Measurements from ENCODE around the gene KRT17.
"Not testable (repeated sequence)": the region's sequence is repeated elsewhere in the genome, so short reads cannot be mapped to it uniquely, and the experiment has no call there.

KRT17 gene

DNA sequence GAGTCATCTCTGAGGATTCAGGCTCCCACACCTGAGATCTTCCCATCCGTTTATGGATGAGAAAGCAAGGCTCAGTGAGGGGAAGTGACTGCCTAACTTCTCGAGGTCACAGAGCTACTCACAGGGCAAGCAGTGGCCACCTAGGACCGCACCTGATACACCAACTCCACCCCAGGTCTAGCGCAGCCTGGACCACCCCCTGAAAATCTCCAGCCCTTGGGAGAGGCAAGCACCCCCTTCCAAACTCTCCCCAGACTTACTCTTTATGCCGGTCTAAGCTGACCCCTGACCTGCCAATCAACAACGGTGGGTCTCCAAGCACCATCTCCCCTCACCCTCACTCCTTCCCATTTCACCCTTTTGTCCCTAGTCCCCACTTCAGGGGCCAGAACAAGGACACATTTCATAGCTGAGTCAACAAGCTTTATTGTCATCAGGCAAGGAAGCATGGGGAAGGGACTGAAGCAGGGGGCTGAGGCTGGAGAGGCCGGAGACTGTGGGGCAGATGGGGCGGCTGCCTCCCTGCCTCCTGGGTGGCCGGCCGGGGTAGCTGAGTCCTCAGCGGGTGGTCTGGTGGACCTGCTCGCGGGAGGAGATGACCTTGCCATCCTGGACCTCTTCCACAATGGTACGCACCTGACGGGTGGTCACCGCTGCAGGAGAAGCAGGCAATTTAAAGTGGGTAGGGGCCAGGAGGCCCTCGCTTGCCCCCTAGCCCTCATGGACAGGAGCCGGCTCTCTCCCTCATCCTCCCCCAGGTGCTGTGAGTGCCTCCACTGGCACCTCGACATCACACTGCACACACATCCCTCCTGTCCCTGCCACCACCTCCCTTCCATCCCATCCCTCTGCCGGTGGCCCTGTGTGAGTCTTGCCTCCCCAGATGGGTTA, 5.1 kb downstream of the KRT17 start:
- DNase-seq, result no peak

DNA sequence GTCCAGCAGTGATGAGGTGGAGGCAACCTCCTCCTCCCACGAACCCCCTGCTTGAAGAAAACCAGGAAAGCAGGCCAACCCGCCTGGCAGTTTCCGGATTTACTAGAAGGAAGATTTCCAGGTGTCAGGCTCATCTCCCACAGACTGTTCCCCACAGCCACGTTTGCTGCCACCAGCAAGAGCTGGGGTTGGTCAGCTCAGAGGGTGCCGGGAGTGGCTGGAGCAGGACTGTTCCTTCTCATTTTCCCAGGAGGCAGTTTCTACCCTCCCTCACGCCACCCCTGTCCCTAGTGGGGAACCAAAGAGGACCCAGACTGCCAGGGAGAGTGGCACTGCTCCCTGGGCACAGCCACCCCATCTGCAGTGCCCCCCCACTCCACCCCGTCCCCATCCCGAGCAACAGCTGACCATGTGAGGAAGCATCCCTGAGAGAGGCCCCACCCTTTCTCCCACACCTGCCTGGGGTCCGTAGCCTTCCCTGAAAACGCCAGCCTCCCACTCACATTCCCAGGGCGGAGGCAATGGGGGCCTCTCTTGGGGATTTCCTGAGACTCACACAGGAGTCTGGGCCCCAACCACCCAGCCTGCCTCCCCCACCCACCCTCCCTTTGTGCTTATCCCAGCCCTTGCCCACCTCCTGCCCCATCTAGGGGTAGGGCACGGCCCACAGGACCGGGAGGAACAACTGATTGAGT, 5.9 kb downstream of the KRT17 start:
- no peak for DNase-seq

DNA sequence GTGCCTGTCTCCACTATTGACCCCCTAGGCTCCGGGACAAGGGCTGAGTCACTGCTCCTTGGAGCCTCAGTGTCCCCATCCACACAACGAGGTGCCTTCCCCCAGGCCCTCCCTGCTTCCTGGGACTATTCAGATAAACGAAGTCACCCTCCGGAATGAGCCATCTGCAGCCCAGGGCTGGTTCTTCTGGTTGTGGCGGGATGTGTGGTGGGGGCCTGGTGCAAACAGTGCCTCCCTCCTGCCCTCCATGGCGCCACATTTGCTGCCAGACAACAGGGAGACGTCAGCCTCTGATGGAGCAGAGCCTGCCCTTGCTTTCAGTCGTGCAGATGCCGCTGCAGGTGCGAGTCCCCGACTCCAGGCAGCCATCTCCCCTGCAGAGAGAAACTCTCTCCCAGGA, 6.7 kb downstream of the KRT17 start:
- no peak for DNase-seq

- no peak for DNase-seq
These were observed 7.2 kb downstream of the KRT17 start for GRCh38 chr17:41617136-41617535.

DNA sequence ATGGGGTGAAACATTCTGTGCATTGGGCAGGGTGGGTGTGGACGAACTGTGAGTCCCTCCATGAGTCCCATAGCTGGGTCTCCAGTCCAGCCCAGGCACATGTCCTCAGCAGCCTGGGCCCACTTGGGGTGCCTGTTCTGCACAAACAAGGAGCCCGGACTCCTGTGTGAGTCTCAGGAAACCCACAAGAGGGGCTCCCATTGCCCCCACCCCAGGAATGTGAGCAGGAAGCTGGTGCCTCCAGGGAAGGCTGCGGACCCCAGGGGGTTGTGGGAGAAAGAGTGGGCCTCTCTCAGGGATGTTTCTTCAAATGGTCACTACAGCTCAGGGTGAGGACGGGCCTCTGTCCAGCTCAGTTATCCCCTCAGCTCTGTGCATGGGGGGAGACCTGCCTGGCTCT, 7.9 kb downstream of the KRT17 start:
- not testable (repeated sequence) for DNase-seq

- no peak for DNase-seq
These were observed 8.9 kb downstream of the KRT17 start for GRCh38 chr17:41615454-41615853.

- not testable (repeated sequence) for DNase-seq
These were observed 9.6 kb downstream of the KRT17 start for GRCh38 chr17:41614767-41615166.

GRCh38 chr17:41614098-41614497, 10.3 kb downstream of the KRT17 start:
- DNase-seq, result no peak

GRCh38 chr17:41613277-41614082, 10.9 kb downstream of the KRT17 start:
- DNase-seq, result no peak

- DNase-seq, result peak in 1 of 2 experiments; percentile 27
These were observed 11.8 kb downstream of the KRT17 start, which contains the start of gene KRT16 for GRCh38 chr17:41612376-41613160. TSS of gene KRT16 (minus strand) at chr17:41612767. CDS start at chr17:41612688, 79 bp downstream.

GRCh38 chr17:41610965-41611640, 13.3 kb downstream of the KRT17 start:
- DNase-seq, result no peak

- DNase-seq, result not testable (repeated sequence)
These were observed 14.3 kb downstream of the KRT17 start for GRCh38 chr17:41610061-41610517.

GRCh38 chr17:41606930-41607329, 17.4 kb downstream of the KRT17 start:
- not testable (repeated sequence) for DNase-seq

DNA sequence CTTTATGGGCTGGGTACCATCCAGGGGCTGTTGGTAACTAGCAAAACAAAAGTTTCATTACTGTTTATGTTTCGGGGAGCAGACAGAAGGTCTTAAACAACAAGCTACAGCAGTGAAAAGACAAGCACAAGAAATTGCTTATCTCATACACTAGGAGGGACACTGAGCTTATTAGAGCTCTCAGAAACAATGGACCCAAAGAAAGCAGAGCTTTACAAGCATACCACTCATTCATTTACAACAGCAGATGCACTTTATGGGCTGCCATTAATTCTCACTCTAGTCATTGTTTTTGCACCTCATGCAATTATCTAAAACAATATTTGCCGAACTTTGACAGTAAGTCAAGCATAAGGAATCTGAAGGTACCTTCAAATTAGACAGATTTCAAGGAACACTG, 21.9 kb downstream of the KRT17 start:
- DNase-seq, result no peak

- DNase-seq, result no peak
These were observed 24.1 kb downstream of the KRT17 start for GRCh38 chr17:41600318-41600717.

GRCh38 chr17:41599680-41600079, 24.7 kb downstream of the KRT17 start:
- no peak for DNase-seq

DNA sequence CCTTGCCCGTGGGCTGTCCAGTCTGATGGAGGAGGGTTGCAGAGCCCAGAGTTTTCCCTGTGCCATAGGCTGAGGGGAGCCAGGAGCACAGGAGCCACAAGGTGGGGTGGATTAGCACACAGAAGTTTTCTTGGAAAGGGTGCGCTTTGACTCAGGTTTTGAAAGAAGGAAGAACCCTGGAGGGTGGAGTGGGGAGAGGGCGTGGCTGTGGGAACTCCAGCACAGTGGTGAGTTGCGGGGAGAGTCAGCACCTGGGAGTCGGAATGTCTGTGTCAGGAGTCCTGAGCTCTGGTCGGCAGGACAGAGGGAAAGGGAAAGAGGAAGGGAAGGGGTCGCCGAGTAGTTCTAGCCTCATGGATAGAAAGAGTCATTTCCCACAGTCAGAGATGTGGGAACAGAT, 28.8 kb downstream of the KRT17 start:
- no peak for DNase-seq

DNA sequence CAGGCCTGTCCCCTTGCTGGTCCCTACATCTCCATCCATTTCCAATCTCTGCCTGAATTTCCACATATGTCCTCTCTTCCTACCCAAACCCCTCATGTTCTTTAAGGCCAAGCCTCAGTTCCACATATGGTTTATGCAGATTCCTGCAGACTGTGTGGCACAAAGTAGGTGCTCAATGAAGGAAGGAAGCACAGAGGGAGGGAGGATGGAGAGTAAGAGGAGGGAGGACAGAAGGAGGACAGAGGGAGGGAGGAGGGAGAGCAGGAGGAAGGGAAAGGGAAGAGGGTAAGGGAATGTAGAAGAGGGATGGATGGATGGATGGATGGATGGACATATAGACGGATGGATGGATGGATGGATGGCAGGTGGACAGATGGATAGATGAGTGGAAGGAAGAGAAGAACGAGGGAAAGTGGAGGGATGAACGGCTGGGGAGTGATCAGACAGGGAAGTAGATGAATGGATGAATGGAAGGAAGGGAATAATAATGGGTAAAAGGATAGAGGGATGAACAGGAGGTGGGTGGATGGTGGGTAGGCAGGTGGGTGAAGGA, 29.9 kb downstream of the KRT17 start:
- no peak for DNase-seq

DNA sequence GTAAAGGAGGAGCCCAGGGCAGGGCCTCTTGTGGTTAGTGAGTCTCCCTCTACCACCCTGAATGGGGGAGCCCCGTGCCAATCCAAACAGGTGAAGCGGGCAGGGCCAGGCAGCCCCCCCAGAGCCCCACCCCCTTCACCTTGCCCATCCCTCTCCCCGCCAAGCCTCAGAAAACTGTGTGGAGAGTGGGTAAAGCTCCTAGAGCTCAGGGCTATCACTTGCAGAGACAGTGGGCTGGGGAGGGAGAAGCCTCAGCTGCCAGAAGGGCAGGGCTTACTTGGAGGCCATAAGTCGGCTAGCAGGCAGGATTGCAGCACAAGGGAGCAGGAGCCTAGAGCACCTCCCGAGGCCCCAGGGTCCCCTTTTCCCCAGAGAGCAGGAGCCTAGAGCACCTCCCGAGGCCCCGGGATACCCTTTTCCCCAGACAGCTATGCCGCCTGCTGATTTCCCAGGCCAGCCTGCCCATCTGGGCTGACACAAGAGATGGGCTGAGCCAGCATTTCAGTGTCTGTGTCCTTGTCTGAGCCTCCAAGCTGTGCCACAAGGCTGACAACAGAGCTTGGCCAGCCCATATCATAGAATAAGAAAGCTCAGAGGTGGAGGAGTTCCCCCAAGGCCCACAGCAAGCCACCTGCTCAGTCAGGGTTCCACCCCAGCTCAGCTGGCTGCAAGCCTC, 30.9 kb downstream of the KRT17 start:
- DNase-seq, result no peak

DNA sequence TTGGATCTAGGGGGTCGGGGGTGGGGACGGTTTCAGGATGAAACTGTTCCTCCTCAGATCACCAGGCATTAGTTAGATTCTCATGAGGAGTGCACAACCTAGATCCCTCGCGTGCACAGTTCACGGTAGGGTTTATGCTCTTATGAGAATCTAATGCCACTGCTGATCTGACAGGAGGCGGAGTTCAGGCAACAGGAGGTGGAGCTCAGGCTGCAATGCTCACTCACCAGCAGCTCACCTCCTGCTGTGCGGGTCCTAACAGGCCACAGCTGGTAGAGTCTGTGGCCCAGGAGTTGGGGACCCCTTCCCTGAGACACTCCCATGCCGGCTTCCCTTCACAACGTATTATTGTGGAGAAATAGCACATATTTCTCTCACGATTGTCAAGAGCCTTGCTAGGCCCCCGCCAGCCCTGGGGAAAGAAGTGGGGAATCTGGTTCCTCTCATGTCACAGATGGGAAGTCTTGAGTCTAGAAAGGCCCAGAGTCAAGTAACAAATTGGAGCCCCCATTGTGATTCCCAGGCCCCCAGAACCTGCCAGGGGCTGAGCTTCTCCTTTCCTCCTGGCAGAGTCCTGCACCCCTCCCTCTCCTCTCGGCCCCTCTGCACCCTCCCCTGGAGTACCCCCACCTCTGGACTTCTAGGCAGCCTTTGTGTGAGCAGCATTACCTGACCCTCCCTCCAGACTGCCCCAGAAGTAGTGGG, 31.6 kb downstream of the KRT17 start:
- DNase-seq, result no peak
